ENCODE data around the gene ATPAF2. TPM values are rescaled to one million over a fixed set of nuclear protein-coding genes. Genes with fewer than 3 reads are reported as not detected.

The ATPAF2 gene
- total RNA-seq, 1 experiment from 2014 or later = 44.5 TPM

DNA sequence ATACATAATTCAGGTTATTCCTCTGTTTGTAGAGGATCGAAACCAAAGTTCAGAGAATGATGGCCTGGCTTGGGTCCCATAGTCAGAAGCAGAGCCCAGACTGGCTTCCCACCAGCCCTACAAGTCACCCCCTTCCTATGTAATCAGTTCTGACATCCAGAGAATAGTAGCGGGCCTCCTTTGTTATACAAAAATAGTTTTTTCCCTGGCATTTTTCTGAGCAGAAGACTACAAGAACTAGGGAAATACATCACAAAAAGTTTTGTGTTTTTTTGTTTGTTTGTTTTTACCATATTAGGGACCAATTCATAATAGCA, 19.2 kb downstream of the ATPAF2 start:
- ChIA-PET POLR2A (ENCODE audit: unreplicated experiment) (no interaction called here), CTCF (no interaction called here)
- no peaks in the 10 kb centered on the region for H3K79me2 ChIP-seq (ENCODE audit: low read depth)
- BruUV-seq (replicated peaks) = no TSS peak
- no peaks in the 10 kb centered on the region for H4K20me1 ChIP-seq (ENCODE audit: insufficient read depth)
- no peak overlapping the region for H3K27ac ChIP-seq
- TF ChIP-seq, protein P1, sequence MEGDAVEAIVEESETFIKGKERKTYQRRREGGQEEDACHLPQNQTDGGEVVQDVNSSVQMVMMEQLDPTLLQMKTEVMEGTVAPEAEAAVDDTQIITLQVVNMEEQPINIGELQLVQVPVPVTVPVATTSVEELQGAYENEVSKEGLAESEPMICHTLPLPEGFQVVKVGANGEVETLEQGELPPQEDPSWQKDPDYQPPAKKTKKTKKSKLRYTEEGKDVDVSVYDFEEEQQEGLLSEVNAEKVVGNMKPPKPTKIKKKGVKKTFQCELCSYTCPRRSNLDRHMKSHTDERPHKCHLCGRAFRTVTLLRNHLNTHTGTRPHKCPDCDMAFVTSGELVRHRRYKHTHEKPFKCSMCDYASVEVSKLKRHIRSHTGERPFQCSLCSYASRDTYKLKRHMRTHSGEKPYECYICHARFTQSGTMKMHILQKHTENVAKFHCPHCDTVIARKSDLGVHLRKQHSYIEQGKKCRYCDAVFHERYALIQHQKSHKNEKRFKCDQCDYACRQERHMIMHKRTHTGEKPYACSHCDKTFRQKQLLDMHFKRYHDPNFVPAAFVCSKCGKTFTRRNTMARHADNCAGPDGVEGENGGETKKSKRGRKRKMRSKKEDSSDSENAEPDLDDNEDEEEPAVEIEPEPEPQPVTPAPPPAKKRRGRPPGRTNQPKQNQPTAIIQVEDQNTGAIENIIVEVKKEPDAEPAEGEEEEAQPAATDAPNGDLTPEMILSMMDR (conservative IDR thresholded peaks at IDR 0.05) = no peak
- no peak for TF ChIP-seq EZH2 (IDR thresholded peaks at IDR 0.05; ENCODE audit: low read depth)
- H3F3A ChIP-seq (ENCODE audit: insufficient read depth, low read depth) = no peaks in the 10 kb centered on the region; the same call in 1 of the 2 replicates
- intact Hi-C loops (cut with micrococcal nuclease; ENCODE audit: unreplicated experiment) = no loop called here
- H3K27me3 ChIP-seq (ENCODE audit: insufficient read depth, low read depth) = no peaks in the 10 kb centered on the region
- no peaks in the 10 kb centered on the region for H3K9me2 ChIP-seq (ENCODE audit: insufficient read depth)
- no peaks in the 10 kb centered on the region for H3K9me3 ChIP-seq (ENCODE audit: insufficient read depth, low read depth)
- H3K36me3 ChIP-seq (ENCODE audit: low read depth) = no peaks in the 10 kb centered on the region
- DNase-seq = no peak
- H3K4me2 ChIP-seq = no peak overlapping the region
- H3K4me1 ChIP-seq (replicated peaks; ENCODE audit: insufficient read depth) = no peaks in the 10 kb centered on the region
- no peak overlapping the region for H3K4me3 ChIP-seq
- H2AFZ ChIP-seq = no peak overlapping the region

DNA sequence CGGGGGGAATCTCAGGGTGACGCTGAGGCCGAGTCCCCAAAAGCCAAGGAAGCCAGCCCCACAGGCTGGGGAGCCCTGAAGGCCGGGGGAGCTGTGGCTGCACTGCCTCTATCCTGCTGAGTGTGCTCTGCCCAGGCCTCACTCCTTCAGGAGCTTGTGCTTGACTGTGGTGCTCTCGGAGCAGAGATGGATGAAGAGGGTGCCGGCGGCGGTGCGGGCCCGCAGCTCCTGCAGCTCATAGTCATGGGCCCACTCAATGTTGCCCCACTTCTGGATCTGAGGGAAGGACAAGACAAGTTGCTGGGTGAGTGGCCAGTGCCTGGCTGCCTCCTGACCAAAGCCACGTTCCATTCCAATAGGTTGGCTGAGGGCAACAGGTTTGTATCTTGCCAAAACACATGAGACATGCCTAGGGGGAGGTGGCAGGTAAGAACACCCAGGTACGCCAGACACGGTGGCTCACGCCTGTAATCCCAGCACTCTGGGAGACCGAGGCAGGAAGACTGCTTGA, 20.5 kb downstream of the ATPAF2 start:
- H3K4me3 ChIP-seq = no peak overlapping the region
- CTCF ChIA-PET = no interaction called here
- H3F3A ChIP-seq (ENCODE audit: insufficient read depth, low read depth) = no peaks in the 10 kb centered on the region; the same call in 1 of the 2 replicates
- intact Hi-C loops (cut with micrococcal nuclease; ENCODE audit: unreplicated experiment) = no loop called here
- H2AFZ ChIP-seq = no peak overlapping the region
- no peaks in the 10 kb centered on the region for H3K79me2 ChIP-seq (ENCODE audit: low read depth)
- no peak for DNase-seq
- H3K4me1 ChIP-seq (replicated peaks; ENCODE audit: insufficient read depth) = no peaks in the 10 kb centered on the region
- no peaks in the 10 kb centered on the region for H3K9me3 ChIP-seq (ENCODE audit: insufficient read depth, low read depth)
- no peaks in the 10 kb centered on the region for H3K9me2 ChIP-seq (ENCODE audit: insufficient read depth)
- POLR2A ChIA-PET (ENCODE audit: unreplicated experiment) = no interaction called here
- no TSS peak for BruUV-seq (replicated peaks)
- TF ChIP-seq, protein P1 (conservative IDR thresholded peaks at IDR 0.05) = no peak
- no peak for TF ChIP-seq EZH2 (IDR thresholded peaks at IDR 0.05; ENCODE audit: low read depth)
- H3K4me2 ChIP-seq = no peak overlapping the region
- no peak overlapping the region for H3K27ac ChIP-seq
- no peaks in the 10 kb centered on the region for H4K20me1 ChIP-seq (ENCODE audit: insufficient read depth)
- H3K27me3 ChIP-seq (ENCODE audit: insufficient read depth, low read depth) = no peaks in the 10 kb centered on the region
- no peaks in the 10 kb centered on the region for H3K36me3 ChIP-seq (ENCODE audit: low read depth)

DNA sequence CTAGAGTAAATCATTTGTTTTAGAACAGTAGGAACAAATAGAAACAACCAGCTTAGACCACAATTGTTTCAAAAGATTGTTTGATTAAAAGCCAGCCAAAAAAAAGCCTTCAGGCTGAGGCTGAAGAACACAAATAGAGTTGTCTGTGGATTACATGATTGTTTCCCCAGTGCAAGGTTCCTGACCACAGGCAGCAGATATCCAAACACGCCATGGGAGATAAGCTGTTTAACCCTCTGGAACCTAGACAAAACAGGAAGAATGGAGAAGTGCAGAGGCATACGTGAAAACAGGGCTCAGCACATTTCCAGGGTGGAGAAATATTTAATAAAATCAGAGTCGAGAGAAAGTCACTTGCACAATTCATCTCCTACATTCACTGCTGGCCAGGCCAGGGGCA, 21.0 kb downstream of the ATPAF2 start:
- ChIA-PET CTCF (interaction anchor here (0.6 kb wide), 1 partner anchor 1261 kb away, joined by 3 read pairs; no protein-coding TSS in a partner anchor), POLR2A (ENCODE audit: unreplicated experiment) (no interaction called here)

More for the DNA sequence above, 21.0 kb downstream of the ATPAF2 start:
- BruUV-seq (replicated peaks) = no TSS peak
- TF ChIP-seq, protein P1 (conservative IDR thresholded peaks at IDR 0.05) = no peak
- no peak for TF ChIP-seq EZH2 (IDR thresholded peaks at IDR 0.05; ENCODE audit: low read depth)
- no peaks in the 10 kb centered on the region for H4K20me1 ChIP-seq (ENCODE audit: insufficient read depth)
- no peak overlapping the region for H2AFZ ChIP-seq
- H3K27me3 ChIP-seq (ENCODE audit: insufficient read depth, low read depth) = no peaks in the 10 kb centered on the region
- no peak overlapping the region for H3K4me2 ChIP-seq
- H3K4me1 ChIP-seq (replicated peaks; ENCODE audit: insufficient read depth) = no peaks in the 10 kb centered on the region
- DNase-seq = no peak
- no peaks in the 10 kb centered on the region; the same call in 1 of the 2 replicates for H3F3A ChIP-seq (ENCODE audit: insufficient read depth, low read depth)
- H3K9me3 ChIP-seq (ENCODE audit: insufficient read depth, low read depth) = no peaks in the 10 kb centered on the region
- H3K4me3 ChIP-seq = no peak overlapping the region
- H3K79me2 ChIP-seq (ENCODE audit: low read depth) = no peaks in the 10 kb centered on the region
- H3K36me3 ChIP-seq (ENCODE audit: low read depth) = no peaks in the 10 kb centered on the region
- H3K9me2 ChIP-seq (ENCODE audit: insufficient read depth) = no peaks in the 10 kb centered on the region
- H3K27ac ChIP-seq = no peak overlapping the region
- intact Hi-C loops (cut with micrococcal nuclease; ENCODE audit: unreplicated experiment) = no loop called here

All from PC-9 (cell line).